GM06990 (cell line): ENCODE data around the gene AMPD2.

Source experiments
- DNase-seq: peaks from one replicate; pipeline ENCODE4 v3.0.0-alpha.2; 2011; ENCODE audit not compliant: insufficient read length; ENCODE audit errors: extremely low read depth
- H3K27me3 ChIP-seq: replicated peaks from 2 replicates; pipeline ENCODE4 v1.6.0; 2011; ENCODE audit warnings: low read length; ENCODE audit not compliant: control insufficient read depth, insufficient read depth
- H3K36me3 ChIP-seq: 2 replicates; pipeline ENCODE4 v1.5.1; 2011; ENCODE audit warnings: low read length; ENCODE audit not compliant: control insufficient read depth, insufficient read depth
- H3K4me3 ChIP-seq: replicated peaks from 2 replicates; pipeline ENCODE4 v1.5.1; 2011; ENCODE audit warnings: low read depth, mild to moderate bottlenecking, control low read depth, low read length
- TF ChIP-seq, protein P1 (sequence below): IDR thresholded peaks from 2 replicates; pipeline ENCODE4 v1.5.1; 2011; ENCODE audit warnings: low read length, control low read depth, mild to moderate bottlenecking, inconsistent platforms; ENCODE audit not compliant: insufficient read depth, poor library complexity, severe bottlenecking

The AMPD2 gene

DNA sequence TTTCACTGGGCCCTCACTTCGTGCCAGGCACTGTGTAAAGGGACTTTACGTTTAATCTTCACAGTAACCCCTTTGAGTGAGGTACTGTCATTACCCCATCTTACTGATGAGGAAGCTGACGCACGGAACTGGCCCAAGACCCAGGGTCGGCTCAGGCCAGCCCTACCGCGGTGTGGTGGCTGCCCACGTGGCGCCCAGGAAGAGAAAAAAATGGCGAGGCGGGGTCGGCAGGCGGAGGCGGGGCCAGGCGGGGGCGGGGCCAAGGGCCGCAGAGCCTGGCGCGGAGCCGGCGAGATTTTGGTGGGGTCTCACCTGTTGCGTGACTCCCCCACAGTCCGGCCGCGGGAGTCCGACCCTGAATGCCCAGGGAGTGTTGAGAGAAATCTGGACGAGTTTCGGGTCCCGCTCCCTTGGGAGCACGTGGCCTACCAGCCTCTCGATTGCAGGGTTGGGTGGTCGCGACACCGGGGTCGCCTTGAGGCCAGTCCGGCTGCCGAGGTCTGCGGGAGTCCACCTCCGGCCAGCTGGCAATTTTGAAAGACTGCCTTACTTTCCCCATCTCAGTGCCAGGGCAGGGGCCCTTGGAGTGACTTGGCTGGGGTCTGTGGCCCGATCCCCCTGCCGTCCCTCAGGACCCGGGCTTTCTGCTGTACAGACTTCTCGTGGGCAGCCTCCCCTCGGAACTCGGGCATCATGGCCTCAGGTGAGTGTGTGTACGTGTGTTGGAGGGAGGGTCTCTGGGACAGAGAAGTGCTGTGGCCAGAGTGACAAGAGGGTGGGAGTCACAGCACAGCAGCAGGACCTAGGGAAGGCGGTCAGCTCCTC lies at the start of gene AMPD2, which contains the start of gene GNAT2:
TSS of gene AMPD2 (plus strand) at position 262 of the 825 bp plus-strand sequence. CDS start 1,339 bp downstream, outside the sequence.
TSS of gene GNAT2 (minus strand) at position 41 of the 825 bp plus-strand sequence. CDS start 6,746 bp downstream, outside the sequence.
- TF ChIP-seq, protein P1, sequence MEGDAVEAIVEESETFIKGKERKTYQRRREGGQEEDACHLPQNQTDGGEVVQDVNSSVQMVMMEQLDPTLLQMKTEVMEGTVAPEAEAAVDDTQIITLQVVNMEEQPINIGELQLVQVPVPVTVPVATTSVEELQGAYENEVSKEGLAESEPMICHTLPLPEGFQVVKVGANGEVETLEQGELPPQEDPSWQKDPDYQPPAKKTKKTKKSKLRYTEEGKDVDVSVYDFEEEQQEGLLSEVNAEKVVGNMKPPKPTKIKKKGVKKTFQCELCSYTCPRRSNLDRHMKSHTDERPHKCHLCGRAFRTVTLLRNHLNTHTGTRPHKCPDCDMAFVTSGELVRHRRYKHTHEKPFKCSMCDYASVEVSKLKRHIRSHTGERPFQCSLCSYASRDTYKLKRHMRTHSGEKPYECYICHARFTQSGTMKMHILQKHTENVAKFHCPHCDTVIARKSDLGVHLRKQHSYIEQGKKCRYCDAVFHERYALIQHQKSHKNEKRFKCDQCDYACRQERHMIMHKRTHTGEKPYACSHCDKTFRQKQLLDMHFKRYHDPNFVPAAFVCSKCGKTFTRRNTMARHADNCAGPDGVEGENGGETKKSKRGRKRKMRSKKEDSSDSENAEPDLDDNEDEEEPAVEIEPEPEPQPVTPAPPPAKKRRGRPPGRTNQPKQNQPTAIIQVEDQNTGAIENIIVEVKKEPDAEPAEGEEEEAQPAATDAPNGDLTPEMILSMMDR: no peak
- DNase-seq: peak; percentile 84

DNA sequence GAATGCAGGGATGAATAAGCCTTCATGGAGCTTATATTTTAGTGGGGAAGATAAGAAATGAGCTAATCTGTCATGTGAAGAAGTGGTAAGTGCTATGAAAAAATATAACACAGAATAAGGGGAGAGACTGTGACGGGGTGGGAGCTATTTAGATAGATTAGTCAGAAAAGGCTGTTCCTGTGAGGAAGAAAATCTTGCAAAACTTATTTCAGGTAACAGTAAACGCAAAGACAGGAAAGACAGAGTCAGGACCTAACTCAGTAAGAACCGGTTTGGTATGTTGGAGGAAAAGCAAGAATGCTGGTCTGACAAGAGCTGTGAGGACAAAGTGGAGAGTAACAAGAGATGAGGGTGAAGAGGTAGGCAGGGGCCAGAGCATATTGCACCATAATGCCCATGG lies 49.2 kb upstream of the AMPD2 start:
- Histone ChIP-seq H3K27me3 (no peaks in the 10 kb centered on the region), H3K4me3 (no peak overlapping the region), H3K36me3 (no peaks in the 10 kb centered on the region)
- DNase-seq: no peak
- TF ChIP-seq, protein P1: no peak

More for the DNA sequence above, at the start of gene AMPD2, which contains the start of gene GNAT2:
- Histone ChIP-seq H3K36me3 (no peaks in the 10 kb centered on the region), H3K27me3 (no peaks in the 10 kb centered on the region), H3K4me3 (peak within 1 kb of the TSS; percentile 73)

DNA sequence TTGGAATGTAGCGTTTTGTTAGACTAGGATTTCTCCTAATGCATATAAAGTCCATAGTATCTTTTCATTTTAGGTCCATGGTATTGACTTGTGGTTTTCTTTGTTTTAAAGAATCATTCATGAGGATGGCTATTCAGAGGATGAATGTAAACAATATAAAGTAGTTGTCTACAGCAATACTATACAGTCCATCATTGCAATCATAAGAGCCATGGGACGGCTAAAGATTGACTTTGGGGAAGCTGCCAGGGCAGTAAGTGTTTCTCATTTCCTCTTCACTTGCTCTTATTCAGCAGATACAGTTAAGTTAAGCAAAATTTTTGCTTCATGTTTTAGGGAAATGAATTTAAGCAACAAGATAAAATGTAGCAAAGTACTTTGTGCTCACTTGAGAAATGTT lies 45.9 kb upstream of the AMPD2 start:
- DNase-seq: no peak
- Histone ChIP-seq H3K27me3 (no peaks in the 10 kb centered on the region), H3K36me3 (no peaks in the 10 kb centered on the region), H3K4me3 (no peak overlapping the region)
- TF ChIP-seq, protein P1: no peak

DNA sequence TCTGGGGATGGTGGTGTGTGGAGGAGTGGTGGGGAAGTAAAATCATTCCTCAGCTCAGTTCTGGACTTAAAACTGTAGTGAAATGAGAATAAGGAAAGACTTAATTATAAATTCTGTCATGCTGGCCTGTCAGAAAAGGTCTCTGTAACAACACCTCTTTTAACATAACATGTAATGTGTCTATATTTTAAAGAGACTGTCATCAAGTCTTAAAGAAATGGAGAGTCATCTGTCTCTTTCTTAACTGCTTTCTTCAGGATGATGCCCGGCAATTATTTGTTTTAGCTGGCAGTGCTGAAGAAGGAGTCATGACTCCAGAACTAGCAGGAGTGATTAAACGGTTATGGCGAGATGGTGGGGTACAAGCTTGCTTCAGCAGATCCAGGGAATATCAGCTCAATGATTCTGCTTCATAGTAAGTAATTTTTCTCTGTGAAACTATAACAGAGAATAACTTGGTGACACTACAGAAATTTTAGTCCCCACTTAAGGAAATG lies 40.6 kb upstream of the AMPD2 start:
- TF ChIP-seq, protein P1: no peak
- Histone ChIP-seq H3K27me3 (no peaks in the 10 kb centered on the region), H3K4me3 (no peak overlapping the region), H3K36me3 (peaks cover 1% of the 10 kb centered on the region; the same call in 1 of the 2 replicates)
- DNase-seq: no peak

DNA sequence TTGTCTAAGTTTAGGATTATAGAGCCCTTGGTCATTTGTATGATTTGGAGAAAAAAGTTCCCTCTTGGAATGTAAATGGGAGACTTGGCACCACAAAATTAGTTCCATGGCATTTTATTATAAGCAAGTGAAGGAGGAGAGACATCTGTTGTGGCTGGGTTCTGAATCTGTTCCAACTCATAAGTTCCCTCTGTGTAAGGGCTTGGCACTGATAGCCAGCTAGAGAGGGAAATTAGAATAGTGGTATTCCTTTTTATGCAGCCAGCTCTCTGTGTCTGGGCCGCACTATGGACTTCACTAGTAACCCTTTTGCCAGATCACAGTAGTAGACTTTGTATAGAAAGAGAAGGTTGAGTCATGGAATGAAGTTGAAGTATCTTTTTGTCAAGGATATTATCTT lies 40.1 kb upstream of the AMPD2 start:
- DNase-seq: no peak
- Histone ChIP-seq H3K4me3 (no peak overlapping the region), H3K36me3 (peaks cover 1% of the 10 kb centered on the region; the same call in 1 of the 2 replicates), H3K27me3 (no peaks in the 10 kb centered on the region)
- TF ChIP-seq, protein P1: no peak
